Testis (tissue), 3 donors: ENCODE results near the gene GNAI1. TPM values are rescaled to one million over a fixed set of nuclear protein-coding genes. Genes with fewer than 3 reads are reported as not detected.

Experiments used
- DNase-seq: peaks from one replicate; pipeline ENCODE4 v3.0.0-alpha.2; 2019
- H3K27ac ChIP-seq, 2 donors: fragments of 200-600 bp; sonication (generic); one replicate each; pipeline ENCODE4 v1.5.1; 2019
- H3K27me3 ChIP-seq: fragments of 200-600 bp; sonication (generic); one replicate; pipeline ENCODE4 v1.5.1; 2019
- H3K36me3 ChIP-seq: fragments of 200-600 bp; sonication (generic); one replicate; pipeline ENCODE4 v1.5.1; 2017; ENCODE audit warnings: low read depth; ENCODE audit errors: missing control alignments
- H3K4me1 ChIP-seq: fragments of 200-600 bp; sonication (generic); one replicate; pipeline ENCODE4 v1.5.1; 2019
- H3K4me3 ChIP-seq, 2 donors: fragments of 200-600 bp; sonication (generic); one replicate each; pipeline ENCODE4 v1.5.1; 2017 to 2019
- H3K9me3 ChIP-seq: fragments of 200-600 bp; sonication (generic); one replicate; pipeline ENCODE4 v1.5.1; 2017
- CTCF ChIP-seq, 3 experiments: fragments of 450-650 bp in 2 of 3; fragments of 200-600 bp in 1 of 3; sonication (generic) in 1 of 3; IDR thresholded peaks; one replicate each; pipeline ENCODE4 v1.5.1; 2016 to 2019; ENCODE audit warnings: antibody characterized with exemption in 3 of 3, mild to moderate bottlenecking in 2 of 3, moderate library complexity in 1 of 3
- POLR2A ChIP-seq: fragments of 450-650 bp; IDR thresholded peaks from one replicate; pipeline ENCODE4 v1.6.1; 2017; ENCODE audit warnings: antibody characterized with exemption, mild to moderate bottlenecking, moderate library complexity
- WGBS, 2 donors: methylation state at CpG; one replicate each; pipeline ENCODE4 v1.1.5; 2018; 5-methylcytosine and 5-hydroxymethylcytosine counted together
- intact Hi-C: fragments of 100-400 bp; cut with DNase I; formaldehyde crosslinking; loops from one replicate; pipeline ENCODE4 v1.15.1; 2023; ENCODE audit warnings: low total_unique reads
- polyA plus RNA-seq: library from polyadenylated mRNA; stranded (reverse); fragments of 350-450 nt; fragmentation: Illumina TruSeq; extraction: RNeasy Lipid Tissue Mini Kit (QIAGEN cat#74804); gene quantifications from one replicate; pipeline ENCODE4 v1.2.3, GENCODE V29; 2014; ENCODE audit warnings: low read depth, low replicate concordance; ENCODE audit not compliant: insufficient read depth
- total RNA-seq, 2 donors: library from RNA; depleted of rRNA; stranded (reverse); fragments of >200 nt; gene quantifications; one replicate each; pipeline ENCODE4 v1.2.3, GENCODE V29; 2016

Gene GNAI1
- total and polyA plus RNA-seq, 3 donors from 2014 or later, result 46.9 to 61.6 (median 59.0) TPM

DNA sequence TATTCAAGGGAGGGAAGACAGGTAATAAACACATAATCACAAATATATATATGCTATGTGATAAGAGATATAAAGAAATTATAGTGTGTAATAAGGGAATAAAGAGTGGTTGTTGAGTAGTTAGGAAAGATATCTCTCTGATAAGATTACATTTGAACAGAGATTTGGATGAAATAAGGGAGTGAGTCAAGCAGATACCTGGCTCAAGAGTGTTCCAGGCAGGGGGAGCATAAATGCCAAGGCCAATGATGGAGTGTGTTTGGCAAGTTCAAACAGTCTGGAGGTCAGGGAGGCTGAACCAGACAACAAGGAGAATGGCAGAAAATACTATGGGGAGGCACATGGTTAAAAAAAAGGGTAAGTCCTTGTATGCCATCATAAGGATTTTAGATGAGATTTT is 4.8 kb upstream of the GNAI1 start:
- no peak for DNase-seq
- H3K36me3 ChIP-seq, result no peaks in the 10 kb centered on the region
- TF ChIP-seq POLR2A (no peak), CTCF (IDR thresholded peaks at IDR 0.05) (no peak)
- no peaks in the 10 kb centered on the region for H3K27me3 ChIP-seq
- peaks cover 4% of the 10 kb centered on the region for H3K4me1 ChIP-seq
- no peak overlapping the region for H3K4me3 ChIP-seq
- intact Hi-C loops, result no loop called here
- H3K27ac ChIP-seq, result no peak overlapping the region
- no peaks in the 10 kb centered on the region for H3K9me3 ChIP-seq

DNA sequence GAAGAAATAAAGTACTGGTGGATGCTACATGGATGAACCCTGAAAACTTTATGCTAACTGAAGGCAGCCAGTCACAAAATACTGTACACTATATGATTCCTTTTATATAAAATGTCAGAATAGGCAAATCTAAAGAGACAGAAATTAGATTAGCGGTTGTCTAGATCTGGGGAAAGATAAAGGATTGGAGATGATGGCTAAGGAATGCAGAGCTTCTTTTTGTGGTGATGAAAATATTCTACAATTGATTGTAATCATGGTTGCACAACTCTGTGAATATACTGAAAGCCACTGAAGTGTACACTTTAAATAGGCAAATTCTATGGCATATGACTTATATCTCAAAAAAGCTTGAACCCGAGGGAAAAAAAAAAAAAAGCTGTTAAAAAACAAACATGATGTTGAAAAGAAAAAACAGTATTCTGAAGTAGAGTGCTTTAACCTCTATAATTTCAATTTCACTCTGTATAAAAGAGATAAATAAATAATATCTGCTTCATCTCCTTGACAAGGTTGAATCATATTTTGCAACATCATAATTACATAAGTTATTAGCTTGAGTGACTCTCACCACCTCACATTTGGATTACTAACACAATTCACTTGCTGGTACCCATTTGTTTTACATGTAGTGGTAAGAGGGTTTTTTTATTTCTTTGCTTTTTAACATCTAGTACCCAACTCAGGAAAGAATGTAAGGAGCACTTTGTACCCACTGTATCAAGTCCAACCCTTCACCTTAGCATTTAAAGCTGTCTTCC is 2.8 kb upstream of the GNAI1 start:
- Histone ChIP-seq H3K27ac (no peak overlapping the region), H3K36me3 (no peaks in the 10 kb centered on the region), H3K9me3 (no peaks in the 10 kb centered on the region), H3K4me1 (peaks cover 11% of the 10 kb centered on the region), H3K4me3 (no peak overlapping the region), H3K27me3 (no peaks in the 10 kb centered on the region)
- WGBS, 2 donors, result 70 to 71% methylated on average over 2 of the region's 2 CpGs
- TF ChIP-seq CTCF (IDR thresholded peaks at IDR 0.05), result no peak
- TF ChIP-seq POLR2A, result no peak
- intact Hi-C loops, result no loop called here
- DNase-seq, result no peak

DNA sequence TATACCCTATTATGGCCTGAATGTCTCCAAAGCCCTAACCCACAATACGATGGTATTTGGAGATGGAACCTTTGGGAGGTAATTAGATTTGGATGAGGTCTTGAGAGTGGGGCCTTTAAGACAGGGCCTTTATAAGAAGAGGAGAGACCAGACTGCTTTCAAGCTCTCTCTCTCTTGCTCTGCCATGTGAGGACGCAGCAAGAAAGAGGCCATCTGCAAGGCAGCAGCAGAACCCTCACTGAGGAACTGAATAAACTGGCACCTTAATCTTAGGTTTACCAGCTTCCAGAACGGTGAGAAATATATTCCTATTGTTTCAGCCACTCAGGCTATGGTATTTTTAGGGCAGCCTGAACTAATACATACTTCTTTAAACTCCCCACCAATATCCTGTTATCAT is 2.0 kb upstream of the GNAI1 start:
- WGBS, 2 donors, result 61 to 71% methylated on average over 3 of the region's 3 CpGs
- Histone ChIP-seq H3K36me3 (no peaks in the 10 kb centered on the region), H3K4me1 (peaks cover 12% of the 10 kb centered on the region), H3K4me3 (no peak overlapping the region), H3K27me3 (no peaks in the 10 kb centered on the region), H3K9me3 (no peaks in the 10 kb centered on the region), H3K27ac (no peak overlapping the region)
- TF ChIP-seq CTCF (IDR thresholded peaks at IDR 0.05) (no peak), POLR2A (no peak)
- intact Hi-C loops, result no loop called here
- DNase-seq, result no peak

DNA sequence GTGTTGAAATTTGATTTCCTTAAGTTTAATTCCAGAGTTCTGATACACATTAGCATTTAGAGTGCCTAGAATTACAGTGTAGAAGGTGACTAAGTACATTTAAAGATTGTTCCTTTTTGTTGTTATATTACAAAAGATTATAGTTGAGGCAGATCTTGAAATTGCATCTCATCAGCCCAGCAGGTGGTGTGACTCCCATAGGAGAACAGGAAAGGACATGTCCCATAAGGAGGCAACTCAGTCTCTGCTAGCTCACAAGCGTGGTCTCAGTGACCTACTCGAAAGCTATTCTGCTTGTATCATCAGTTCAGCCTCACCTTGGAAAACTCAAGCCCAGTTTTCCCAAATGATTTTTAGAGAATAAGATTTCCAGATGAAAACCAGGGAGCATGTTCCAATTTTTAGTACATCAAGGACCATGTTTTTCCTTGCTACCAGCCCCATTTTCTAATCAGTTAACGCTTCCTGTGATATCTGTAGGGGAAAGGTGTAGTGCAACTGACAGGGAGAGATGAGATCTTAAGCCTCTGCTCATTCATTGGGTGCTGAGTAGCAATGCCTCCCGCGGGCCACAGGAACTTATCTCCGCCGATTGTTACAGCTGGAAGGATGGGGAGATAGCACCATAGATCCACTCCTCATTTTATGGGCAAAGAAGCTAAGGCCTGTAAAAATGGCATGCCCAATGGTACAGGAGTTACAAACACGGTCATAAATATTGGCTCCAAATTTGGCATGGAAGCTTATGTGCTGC is 1.1 kb upstream of the GNAI1 start:
- 52 to 55% methylated on average over 8 of the region's 8 CpGs for WGBS, 2 donors
- Histone ChIP-seq H3K9me3 (no peaks in the 10 kb centered on the region), H3K4me1 (peaks cover 8% of the 10 kb centered on the region), H3K27me3 (no peaks in the 10 kb centered on the region), H3K27ac (peak overlapping the region; percentile 89 to 97), H3K36me3 (no peaks in the 10 kb centered on the region), H3K4me3 (peak overlapping the region in 1 of 2 donors; percentile 99)
- no peak for DNase-seq
- peak in 1 of 3 experiments; percentile 32 for TF ChIP-seq CTCF (IDR thresholded peaks at IDR 0.05)
- TF ChIP-seq POLR2A, result no peak
- intact Hi-C loops, result no loop called here
